GM19240 (cell line): ENCODE measurements around the gene CA9.

ENCODE experiments used
- DNase-seq: peaks from one replicate; pipeline ENCODE4 v3.0.0; 2011; ENCODE audit warnings: low spot score; ENCODE audit not compliant: insufficient read length

CA9 gene

DNA sequence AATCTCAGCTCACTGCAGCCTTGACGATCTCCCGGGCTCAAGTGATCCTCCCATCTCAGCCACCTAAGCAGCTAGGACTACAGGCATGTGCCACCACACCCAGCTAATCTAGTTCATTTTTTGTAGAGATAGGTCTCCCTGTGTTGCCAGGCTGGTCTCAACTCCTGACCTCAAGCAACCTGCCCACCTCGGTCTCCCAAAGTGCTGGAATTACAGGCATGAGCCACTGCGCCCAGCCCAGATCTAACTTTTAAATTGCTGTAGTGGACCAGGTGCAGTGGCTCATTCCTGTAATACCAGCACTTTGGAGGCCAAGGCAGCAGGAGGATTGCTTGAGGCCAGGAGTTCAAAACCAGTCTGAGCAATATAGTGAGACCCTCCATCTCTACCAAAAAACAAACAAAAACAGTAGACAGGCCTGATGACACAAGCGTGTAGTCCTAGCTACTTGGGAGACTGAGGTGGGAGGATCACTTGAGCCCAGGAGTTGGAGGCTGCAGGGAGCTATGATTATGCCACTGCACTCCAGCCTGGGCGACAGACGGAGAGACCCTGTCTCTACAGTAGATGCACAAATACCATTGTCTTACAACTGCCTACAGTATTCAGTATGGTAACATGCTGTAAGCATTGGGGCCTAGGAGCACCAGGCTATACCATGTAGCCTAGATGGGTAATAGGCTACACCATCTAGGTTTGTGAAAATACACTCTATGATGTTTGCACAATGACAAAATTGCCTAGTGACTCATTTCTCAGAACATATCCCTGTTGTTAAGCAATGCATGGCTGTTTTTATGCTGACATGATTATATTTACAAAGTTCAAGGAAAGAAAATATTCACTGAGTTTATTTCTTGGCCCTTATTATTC is 21.5 kb upstream of the CA9 start:
- no peak for DNase-seq

- DNase-seq, result no peak
These were observed 20.9 kb upstream of the CA9 start for GRCh38 chr9:35652829-35653209.

DNA sequence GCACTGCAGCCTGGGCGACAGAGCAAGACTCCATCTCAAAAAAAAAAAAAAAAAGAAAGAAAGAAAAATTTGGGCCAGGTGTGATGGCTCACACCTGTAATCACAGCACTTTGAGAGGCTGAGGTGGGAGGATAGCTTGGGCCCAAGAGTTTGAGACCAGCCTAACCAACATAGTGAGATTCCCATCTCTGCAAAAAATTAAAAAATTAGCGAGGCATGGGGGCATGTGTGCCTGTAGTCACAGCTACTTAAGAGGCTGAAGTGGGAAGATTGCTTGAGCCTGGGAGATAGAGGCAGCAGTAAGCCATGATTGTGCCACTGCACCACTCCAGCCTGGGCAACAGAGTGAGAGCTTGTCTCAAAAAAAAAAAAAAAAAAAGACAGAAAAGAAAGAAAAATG is 20.1 kb upstream of the CA9 start:
- DNase-seq, result no peak

DNA sequence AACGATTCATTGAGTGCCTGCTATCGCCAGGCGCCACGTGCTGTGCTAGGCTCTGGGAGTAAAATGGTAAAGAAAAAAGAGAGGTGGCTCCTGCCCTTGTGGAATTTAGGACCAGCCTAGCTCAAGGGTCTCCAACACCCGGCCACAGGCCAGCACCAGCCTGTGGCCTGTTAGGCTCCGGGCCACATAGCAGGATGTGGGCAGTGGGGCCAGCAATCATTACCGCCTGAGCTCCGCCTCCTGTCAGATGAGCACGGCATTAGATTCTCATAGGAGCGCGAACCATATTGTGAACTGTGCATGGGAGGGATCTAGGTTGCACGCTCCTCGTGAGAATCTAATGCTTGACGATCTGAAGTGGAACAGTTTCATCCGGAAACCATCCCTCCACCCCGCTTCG is 17.4 kb upstream of the CA9 start:
- DNase-seq, result no peak

DNA sequence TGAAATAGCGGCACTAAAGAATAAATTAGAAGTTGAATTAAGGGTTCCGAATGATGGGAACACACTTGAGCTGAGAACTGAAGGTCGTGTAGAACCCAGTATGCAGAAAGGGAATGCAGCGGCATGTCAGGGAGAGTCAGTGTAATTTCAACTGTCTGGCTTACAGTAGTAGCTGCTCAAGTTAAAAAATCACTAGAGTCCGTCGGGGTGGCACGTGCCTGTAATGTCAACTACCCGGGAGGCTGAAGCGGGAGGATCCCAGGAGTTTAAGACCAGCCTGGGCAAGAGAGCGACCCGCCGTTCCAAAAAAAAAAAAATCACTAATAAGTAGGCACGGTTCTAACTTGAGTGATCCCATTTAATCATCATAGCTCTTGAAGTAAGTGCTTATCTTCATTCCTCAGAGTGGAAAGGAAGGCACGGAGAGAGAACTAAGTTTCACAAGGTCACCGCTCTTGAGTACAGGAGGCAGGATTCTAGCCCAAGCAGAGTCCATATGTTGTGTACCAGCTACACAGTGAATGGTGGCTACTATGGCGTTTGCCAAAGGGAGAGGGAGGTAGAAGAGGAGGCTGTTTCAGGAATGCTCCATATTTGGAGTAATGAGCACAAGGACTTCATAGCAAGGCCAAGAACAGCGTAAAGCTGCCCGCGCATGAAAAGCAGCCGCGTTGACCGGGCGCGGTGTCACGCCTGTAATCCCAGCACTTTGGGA is 16.7 kb upstream of the CA9 start:
- DNase-seq, result no peak

DNA sequence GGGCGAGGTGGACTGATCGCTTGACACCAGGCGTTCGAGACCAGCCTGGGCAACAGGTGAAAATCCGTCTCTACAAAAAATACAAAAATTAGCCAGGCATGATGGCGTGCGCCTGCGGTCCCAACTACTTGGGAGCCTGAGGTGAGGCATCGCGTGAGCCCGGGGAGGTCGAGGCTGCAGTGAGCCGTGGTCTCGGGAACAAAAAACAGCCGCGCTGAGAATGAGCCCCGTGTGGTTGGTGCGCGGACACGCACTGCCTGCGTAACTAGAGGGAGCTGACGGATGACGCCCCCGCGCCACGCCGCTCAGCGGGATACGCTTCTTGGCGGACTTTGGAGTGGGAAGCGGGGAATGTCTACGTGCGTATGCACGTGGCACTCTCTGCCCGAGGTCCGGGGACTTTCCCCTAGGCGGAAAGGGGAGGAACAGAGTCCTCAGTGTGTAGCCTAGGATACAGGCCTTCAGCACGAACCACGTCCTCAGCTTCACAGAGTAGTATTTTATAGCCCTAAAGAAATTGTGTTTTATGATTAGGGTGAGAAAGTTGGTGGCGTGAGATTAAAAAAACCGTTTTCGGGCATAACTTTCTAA is 16.1 kb upstream of the CA9 start, which contains the start of gene RMRP:
RMRP (minus strand) TSS at position 474 of the 591 bp plus-strand sequence.
- DNase-seq, result peak; percentile 85

DNA sequence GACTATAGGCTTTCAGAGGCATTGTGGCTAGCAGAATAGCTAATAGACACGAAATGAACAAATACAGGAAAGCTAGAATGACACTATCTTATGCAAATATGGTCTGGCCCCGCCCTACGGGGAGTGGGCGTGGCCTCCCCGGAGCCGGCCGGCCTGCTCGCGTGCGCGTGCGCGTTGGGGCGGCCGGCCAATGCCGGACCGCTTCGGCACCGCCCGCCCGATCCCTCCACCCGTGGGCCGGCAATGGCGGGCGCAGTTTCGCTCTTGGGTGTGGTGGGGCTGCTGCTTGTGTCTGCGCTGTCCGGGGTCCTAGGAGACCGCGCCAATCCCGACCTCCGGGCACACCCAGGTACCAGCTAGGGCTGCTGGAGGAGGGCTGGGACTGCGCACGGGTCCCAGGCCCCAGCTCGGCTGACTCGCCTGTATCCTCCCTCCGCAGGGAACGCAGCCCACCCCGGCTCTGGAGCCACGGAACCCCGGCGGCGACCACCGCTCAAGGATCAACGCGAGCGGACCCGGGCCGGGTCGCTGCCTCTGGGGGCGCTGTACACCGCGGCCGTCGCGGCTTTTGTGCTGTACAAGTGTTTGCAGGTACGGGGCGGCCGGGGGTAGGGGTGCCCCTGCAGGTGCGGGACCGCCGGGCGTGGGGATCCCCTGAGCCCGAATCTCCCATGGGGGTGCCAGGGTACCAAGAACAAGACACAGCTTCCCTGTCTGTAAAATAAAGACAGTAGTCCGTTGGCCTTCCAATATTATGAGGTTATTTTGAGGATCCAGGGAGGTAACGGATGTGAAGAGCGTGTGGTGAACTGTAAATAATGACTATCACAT is 15.4 kb upstream of the CA9 start, which contains the start of gene CCDC107:
CCDC107 (plus strand) TSS at position 156 of the 831 bp plus-strand sequence; CDS start at position 244, 88 bp downstream.
- peak; percentile 70 for DNase-seq

- no peak for DNase-seq
These were observed 14.8 kb upstream of the CA9 start for GRCh38 chr9:35658968-35659220.

- DNase-seq, result no peak
These were observed 14.4 kb upstream of the CA9 start for GRCh38 chr9:35659340-35659739.

GRCh38 chr9:35660966-35661415 is 12.7 kb upstream of the CA9 start:
- DNase-seq, result no peak

DNA sequence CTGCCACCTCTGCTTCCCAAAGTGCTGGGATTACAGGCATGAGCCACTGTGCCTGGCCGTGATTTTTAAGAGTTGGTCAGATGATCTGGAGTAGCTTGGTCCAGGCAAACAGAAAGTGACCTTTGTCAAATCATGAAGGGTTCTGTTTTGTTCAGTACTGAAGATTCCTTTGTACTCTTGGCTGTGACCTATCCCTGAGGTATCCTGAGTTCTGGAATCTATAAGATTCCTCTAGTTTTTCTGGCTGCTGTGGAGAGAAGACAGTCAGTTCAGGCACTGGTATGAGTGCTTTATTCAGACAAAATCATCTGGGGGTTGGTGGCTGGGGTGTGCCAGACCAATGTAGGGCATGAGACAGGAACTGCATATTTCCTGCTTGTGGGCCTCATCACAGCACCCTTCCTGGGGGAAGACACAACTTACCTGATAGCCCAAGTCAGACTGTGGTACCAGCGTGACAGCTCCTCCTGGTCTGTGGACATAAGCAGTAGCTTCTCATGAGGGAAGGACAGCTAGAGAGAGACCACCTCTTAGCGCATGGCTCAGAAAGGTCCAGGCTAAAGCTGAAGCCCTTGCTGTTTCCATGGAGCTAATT is 11.9 kb upstream of the CA9 start:
- no peak for DNase-seq

DNA sequence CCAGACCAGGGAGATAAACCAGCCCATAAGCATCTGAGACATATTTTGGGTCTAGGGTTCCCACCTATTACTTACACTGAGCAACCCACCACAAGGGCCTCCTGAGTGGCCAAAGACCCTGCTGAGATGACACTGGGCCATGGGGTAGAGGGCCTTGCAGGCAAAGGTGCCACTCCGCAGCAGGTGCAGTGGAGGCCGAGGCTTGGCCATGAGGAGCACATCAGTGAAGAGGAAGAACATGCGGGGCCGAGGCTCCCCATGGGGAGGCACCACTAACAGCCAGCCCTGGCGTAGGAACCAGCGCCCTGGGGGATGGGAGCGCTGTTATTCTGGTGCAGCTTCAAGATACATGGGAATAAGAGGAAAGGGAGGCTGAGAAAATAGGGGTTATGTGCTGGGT is 11.3 kb upstream of the CA9 start:
- DNase-seq, result no peak

DNA sequence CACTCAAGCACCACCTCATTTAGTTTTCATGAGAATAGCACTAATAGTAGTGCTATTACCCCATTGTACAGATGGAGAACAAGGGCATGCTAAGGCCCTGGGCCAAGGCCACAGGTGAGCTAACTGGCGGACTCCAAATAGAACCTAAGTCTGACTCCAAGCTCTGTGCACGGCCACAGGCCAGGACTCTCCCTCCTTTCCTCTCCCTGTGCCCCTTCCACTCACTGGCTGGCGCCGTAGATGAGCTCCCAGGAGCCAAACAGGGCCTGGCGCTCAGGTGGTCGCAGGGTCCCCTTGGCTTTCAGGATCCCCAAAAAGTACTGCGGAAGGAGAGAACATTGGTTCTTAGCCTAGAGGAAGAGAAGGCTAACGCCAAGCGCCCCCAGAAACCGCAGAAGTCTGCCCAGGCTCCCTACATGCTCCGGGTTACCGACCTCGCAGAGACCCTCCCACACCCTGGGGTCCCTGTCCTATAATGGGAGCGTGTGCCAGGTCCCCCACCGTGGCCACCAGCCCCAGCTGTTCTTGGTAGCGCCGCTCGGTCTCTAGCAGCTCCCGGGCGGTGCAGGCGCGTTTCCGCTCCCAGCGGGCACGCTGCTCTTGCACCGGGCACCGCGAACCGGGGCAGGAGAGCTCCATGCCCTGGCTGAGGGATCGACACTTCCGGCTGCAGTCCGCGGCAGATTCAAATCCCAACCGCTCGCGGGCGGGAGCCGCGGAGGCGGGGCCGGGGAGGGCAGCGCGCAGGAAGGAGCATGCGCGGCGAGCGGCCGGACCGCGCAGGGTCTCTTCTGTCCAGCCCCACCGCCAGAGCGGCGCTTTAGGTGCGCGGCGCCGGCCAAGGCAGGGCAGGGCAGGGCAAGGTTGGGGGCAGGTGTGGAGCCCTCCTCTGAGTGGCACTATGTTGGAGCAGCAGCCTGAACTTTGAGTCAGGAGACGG is 8.9 kb upstream of the CA9 start, which contains the start of gene ARHGEF39:
ARHGEF39 (minus strand) TSS at position 665 of the 940 bp plus-strand sequence; CDS start at position 639, 26 bp downstream.
- DNase-seq, result peak; percentile 83

GRCh38 chr9:35665471-35665818 is 8.3 kb upstream of the CA9 start:
- DNase-seq, result no peak

DNA sequence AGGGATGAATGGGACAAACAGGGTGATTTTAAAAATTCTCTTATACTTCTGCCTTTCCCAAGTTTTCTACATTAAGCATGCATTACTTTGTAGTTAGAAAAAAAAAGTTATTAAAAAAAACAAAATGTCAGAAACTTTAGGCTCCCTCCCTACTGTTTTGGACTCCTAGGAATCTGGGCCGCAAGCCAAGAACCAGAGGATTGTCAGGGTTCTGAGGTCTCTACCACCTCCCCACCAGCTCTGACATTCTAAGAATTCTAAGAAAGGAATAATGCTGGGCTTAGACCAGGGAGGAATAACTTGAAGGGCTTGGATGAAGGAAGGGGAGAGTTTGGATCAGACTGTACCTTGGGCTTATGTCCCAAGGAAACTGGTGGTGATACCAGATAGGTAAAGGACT is 7.7 kb upstream of the CA9 start:
- DNase-seq, result no peak

GRCh38 chr9:35666549-35666948 is 7.2 kb upstream of the CA9 start:
- DNase-seq, result no peak

DNA sequence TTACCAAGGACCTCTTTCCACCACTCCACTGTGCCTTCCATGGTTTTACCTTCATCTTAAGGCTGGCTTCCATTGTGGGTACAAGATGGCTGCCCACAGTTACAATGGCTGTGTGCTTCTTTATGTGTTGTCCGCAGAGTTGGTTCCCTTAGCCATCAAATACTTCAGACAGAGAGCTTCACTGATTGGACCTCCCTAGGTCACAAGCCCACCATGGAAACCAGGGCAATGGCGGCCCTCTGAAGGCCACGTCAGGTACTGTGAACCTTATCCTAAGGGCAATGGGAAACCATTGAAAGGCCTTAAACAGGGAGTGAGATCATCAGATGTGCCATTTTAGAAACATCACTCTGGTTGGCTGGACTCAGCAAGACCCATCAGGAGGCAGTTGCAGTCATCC is 5.8 kb upstream of the CA9 start:
- no peak for DNase-seq

GRCh38 chr9:35669331-35670145 is 4.2 kb upstream of the CA9 start:
- no peak for DNase-seq

DNA sequence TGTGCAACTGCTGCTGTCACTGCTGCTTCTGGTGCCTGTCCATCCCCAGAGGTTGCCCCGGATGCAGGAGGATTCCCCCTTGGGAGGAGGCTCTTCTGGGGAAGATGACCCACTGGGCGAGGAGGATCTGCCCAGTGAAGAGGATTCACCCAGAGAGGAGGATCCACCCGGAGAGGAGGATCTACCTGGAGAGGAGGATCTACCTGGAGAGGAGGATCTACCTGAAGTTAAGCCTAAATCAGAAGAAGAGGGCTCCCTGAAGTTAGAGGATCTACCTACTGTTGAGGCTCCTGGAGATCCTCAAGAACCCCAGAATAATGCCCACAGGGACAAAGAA is 265 bp downstream of the CA9 start:
- no peak for DNase-seq
